ENCODE measurements around the gene DAZ3. TPM values are rescaled to one million over a fixed set of nuclear protein-coding genes. Genes with fewer than 3 reads are reported as not detected.
"Not testable (repeated sequence)": the region's sequence is repeated elsewhere in the genome, so short reads cannot be mapped to it uniquely, and the experiment has no call there.

DAZ3 gene, protein sequence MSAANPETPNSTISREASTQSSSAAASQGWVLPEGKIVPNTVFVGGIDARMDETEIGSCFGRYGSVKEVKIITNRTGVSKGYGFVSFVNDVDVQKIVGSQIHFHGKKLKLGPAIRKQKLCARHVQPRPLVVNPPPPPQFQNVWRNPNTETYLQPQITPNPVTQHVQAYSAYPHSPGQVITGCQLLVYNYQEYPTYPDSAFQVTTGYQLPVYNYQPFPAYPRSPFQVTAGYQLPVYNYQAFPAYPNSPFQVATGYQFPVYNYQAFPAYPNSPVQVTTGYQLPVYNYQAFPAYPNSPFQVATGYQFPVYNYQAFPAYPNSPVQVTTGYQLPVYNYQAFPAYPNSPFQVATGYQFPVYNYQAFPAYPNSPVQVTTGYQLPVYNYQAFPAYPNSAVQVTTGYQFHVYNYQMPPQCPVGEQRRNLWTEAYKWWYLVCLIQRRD
- not detected for polyA plus RNA-seq
- long read RNA-seq, donor 1: 0 reads
- long read RNA-seq, donor 2: 0 reads
- long read RNA-seq, donor 3: 0 reads
- long read RNA-seq, donor 4: 0 reads
- long read RNA-seq, donor 5: 0 reads
- long read RNA-seq, donor 6: 0 reads
- long read RNA-seq, donor 7: 0 reads
- long read RNA-seq, donor 8: 0 reads
- long read RNA-seq, donor 9: 0 reads
- long read RNA-seq, donor 10: 0 reads

DNA sequence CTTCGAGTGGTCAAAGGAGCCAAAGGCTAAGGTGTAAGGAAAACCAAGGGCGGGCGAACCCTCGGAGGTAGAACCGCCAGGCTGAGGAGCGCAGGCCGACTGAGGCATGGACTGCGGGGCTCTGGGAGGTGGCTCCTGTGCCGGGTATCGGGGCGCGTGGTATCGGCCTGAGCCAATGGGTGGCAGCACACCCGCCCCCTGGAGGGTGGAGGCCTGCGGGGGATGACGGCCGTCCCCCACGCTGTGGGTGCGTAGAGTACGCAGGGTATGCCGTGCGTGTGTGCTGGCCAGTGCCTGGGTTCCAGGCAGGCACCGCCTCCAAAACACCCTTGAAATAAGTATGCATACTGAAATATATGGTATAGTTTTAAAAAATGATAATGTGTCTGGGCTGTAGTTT, at the start of gene DAZ3:
Gene DAZ3, minus strand, starts transcription at position 101 of the 400 bp plus-strand sequence. CDS start 208 bp downstream, outside the sequence.
- H3K4me1 ChIP-seq (ENCODE audit: control insufficient read depth in 3 of 3, insufficient read depth in 2 of 3, low read depth in 1 of 3, low read length in 2 of 3); H3K9me3 ChIP-seq (ENCODE audit: control insufficient read depth in 2 of 2, insufficient read depth in 1 of 2, low read depth in 1 of 2, low read length in 1 of 2); H3K4me3 ChIP-seq (ENCODE audit: low read depth in 1 of 3, low read length in 3 of 3); H3K27me3 ChIP-seq (ENCODE audit: control insufficient read depth in 3 of 3, insufficient read depth in 3 of 3, low read length in 3 of 3); H3K27ac ChIP-seq (ENCODE audit: low read depth in 1 of 3, low read length in 2 of 3); FAIRE-seq; H3K36me3 ChIP-seq (ENCODE audit: control insufficient read depth in 3 of 3, insufficient read depth in 2 of 3, low read depth in 1 of 3, low read length in 3 of 3); DNase-seq: not testable (repeated sequence)
- WGBS, 3 donors: no CpG with 5 or more reads among the region's 23 CpGs

DNA sequence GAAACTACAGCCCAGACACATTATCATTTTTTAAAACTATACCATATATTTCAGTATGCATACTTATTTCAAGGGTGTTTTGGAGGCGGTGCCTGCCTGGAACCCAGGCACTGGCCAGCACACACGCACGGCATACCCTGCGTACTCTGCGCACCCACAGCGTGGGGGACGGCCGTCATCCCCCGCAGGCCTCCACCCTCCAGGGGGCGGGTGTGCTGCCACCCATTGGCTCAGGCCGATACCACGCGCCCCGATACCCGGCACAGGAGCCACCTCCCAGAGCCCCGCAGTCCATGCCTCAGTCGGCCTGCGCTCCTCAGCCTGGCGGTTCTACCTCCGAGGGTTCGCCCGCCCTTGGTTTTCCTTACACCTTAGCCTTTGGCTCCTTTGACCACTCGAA, 20.4 kb upstream of the DAZ3 start, which contains the start of gene DAZ4:
Gene DAZ4, plus strand, starts transcription at position 301 of the 400 bp plus-strand sequence. CDS start 208 bp downstream, outside the sequence.
- WGBS, 3 donors: 94% methylated on average over 10 of the region's 23 CpGs; no CpG with 5 or more reads in 2 of the 3 donors
- FAIRE-seq: not testable (repeated sequence)

DNA sequence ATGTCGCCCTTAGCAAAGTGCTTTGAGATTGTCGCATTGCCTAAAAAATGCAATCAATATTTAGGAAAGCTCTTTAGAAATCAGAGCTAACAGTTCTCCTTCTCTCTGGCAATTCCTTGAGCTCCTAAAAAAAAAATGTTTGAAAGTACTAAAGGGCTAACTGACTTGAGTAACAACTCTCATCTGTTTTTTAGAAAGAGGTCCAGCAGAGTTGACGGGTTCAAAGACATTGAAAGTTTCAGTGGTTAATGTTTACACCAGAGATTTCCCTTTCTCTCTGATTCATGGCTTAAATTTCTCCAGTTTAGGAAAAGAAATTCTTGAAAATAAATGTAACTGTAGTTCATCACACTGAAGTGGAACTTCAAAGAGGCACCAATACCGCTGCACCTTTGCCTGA, 11.9 kb upstream of the DAZ3 start:
- not testable (repeated sequence) for H3K4me1 ChIP-seq (ENCODE audit: control insufficient read depth in 3 of 3, insufficient read depth in 2 of 3, low read depth in 1 of 3, low read length in 2 of 3); H3K27me3 ChIP-seq (ENCODE audit: control insufficient read depth in 3 of 3, insufficient read depth in 3 of 3, low read length in 3 of 3); H3K9me3 ChIP-seq (ENCODE audit: control insufficient read depth in 2 of 2, insufficient read depth in 1 of 2, low read depth in 1 of 2, low read length in 1 of 2); FAIRE-seq; H3K27ac ChIP-seq (ENCODE audit: low read depth in 1 of 3, low read length in 2 of 3); H3K4me3 ChIP-seq (ENCODE audit: low read depth in 1 of 3, low read length in 3 of 3); H3K36me3 ChIP-seq (ENCODE audit: control insufficient read depth in 3 of 3, insufficient read depth in 2 of 3, low read depth in 1 of 3, low read length in 3 of 3); DNase-seq
- no CpG with 5 or more reads among the region's 4 CpGs for WGBS, 3 donors

More for the DNA sequence above, 20.4 kb upstream of the DAZ3 start, which contains the start of gene DAZ4:
- not testable (repeated sequence) for H3K27ac ChIP-seq (ENCODE audit: low read depth in 1 of 3, low read length in 2 of 3); H3K27me3 ChIP-seq (ENCODE audit: control insufficient read depth in 3 of 3, insufficient read depth in 3 of 3, low read length in 3 of 3); H3K9me3 ChIP-seq (ENCODE audit: control insufficient read depth in 2 of 2, insufficient read depth in 1 of 2, low read depth in 1 of 2, low read length in 1 of 2); DNase-seq; H3K4me3 ChIP-seq (ENCODE audit: low read depth in 1 of 3, low read length in 3 of 3); H3K36me3 ChIP-seq (ENCODE audit: control insufficient read depth in 3 of 3, insufficient read depth in 2 of 3, low read depth in 1 of 3, low read length in 3 of 3); H3K4me1 ChIP-seq (ENCODE audit: control insufficient read depth in 3 of 3, insufficient read depth in 2 of 3, low read depth in 1 of 3, low read length in 2 of 3)

DNA sequence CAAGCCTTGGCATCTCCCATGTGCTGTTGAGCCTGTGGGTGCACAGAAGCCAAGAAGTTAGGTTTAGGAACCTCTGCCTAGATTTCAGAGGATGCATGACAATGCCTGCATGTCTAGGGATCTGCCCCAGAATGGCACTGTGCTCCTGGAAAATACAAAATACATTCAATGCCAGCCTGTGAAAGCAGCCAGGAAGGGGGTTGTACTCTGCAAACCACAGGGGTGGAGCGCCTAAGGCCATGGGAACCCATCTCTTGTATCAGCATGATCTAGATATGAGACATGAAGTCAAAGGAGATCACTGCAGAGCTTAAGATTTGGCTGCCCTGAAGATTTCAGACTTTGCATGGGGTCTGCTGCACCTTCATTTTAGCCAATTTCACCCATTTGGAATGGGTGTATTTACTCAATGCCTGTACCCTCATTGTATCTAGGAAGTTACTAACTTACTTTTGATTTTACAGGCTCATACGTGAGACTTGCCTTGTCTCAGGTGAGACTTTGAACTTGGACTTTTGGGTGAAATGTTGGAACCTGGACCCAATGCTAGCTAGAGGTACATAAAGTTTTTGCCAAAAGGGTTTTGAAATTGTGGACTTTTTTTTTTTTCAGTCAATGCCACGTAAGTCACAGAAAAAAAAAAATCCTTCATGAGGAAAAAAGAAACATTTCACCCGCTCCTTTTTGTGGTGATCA, 11.1 kb upstream of the DAZ3 start:
- H3K4me1 ChIP-seq (ENCODE audit: control insufficient read depth in 3 of 3, insufficient read depth in 2 of 3, low read depth in 1 of 3, low read length in 2 of 3); H3K27ac ChIP-seq (ENCODE audit: low read depth in 1 of 3, low read length in 2 of 3); H3K27me3 ChIP-seq (ENCODE audit: control insufficient read depth in 3 of 3, insufficient read depth in 3 of 3, low read length in 3 of 3); H3K9me3 ChIP-seq (ENCODE audit: control insufficient read depth in 2 of 2, insufficient read depth in 1 of 2, low read depth in 1 of 2, low read length in 1 of 2); H3K36me3 ChIP-seq (ENCODE audit: control insufficient read depth in 3 of 3, insufficient read depth in 2 of 3, low read depth in 1 of 3, low read length in 3 of 3); FAIRE-seq; H3K4me3 ChIP-seq (ENCODE audit: low read depth in 1 of 3, low read length in 3 of 3); DNase-seq: not testable (repeated sequence)
- WGBS, 3 donors: 38 to 48% methylated on average over 1 of the region's 4 CpGs; no CpG with 5 or more reads in 1 of the 3 donors

DNA sequence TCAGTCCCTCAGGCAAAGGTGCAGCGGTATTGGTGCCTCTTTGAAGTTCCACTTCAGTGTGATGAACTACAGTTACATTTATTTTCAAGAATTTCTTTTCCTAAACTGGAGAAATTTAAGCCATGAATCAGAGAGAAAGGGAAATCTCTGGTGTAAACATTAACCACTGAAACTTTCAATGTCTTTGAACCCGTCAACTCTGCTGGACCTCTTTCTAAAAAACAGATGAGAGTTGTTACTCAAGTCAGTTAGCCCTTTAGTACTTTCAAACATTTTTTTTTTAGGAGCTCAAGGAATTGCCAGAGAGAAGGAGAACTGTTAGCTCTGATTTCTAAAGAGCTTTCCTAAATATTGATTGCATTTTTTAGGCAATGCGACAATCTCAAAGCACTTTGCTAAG, 8.6 kb upstream of the DAZ3 start:
- H3K4me3 ChIP-seq (ENCODE audit: low read depth in 1 of 3, low read length in 3 of 3); H3K36me3 ChIP-seq (ENCODE audit: control insufficient read depth in 3 of 3, insufficient read depth in 2 of 3, low read depth in 1 of 3, low read length in 3 of 3); H3K4me1 ChIP-seq (ENCODE audit: control insufficient read depth in 3 of 3, insufficient read depth in 2 of 3, low read depth in 1 of 3, low read length in 2 of 3); FAIRE-seq; DNase-seq; H3K27ac ChIP-seq (ENCODE audit: low read depth in 1 of 3, low read length in 2 of 3); H3K9me3 ChIP-seq (ENCODE audit: control insufficient read depth in 2 of 2, insufficient read depth in 1 of 2, low read depth in 1 of 2, low read length in 1 of 2); H3K27me3 ChIP-seq (ENCODE audit: control insufficient read depth in 3 of 3, insufficient read depth in 3 of 3, low read length in 3 of 3): not testable (repeated sequence)
- WGBS, 3 donors: no CpG with 5 or more reads among the region's 3 CpGs

Other genes starting within 250 kb of the DAZ3 start
- not detected for gene BPY2B, start 195.4 kb downstream of the DAZ3 start, polyA plus RNA-seq
- gene DAZ4, start 20.5 kb upstream of the DAZ3 start, polyA plus RNA-seq: not detected
- gene BPY2C, start 238.7 kb upstream of the DAZ3 start, polyA plus RNA-seq: not detected

All from small intestine (tissue), 16 donors.